Endodermal cell (in vitro differentiated cells): ENCODE measurements around the gene POTEF. TPM values are rescaled to one million over a fixed set of nuclear protein-coding genes. Genes with fewer than 3 reads are reported as not detected.
"Not testable (repeated sequence)": the region's sequence is repeated elsewhere in the genome, so short reads cannot be mapped to it uniquely, and the experiment has no call there.

Source experiments
- DNase-seq: peaks from one replicate; pipeline ENCODE4 v3.0.0-alpha.2; 2017
- H3K27ac ChIP-seq: 2 replicates; pipeline ENCODE4 v1.5.1; 2013; ENCODE audit warnings: mild to moderate bottlenecking, low read depth, low read length, moderate library complexity
- H3K27me3 ChIP-seq: 2 replicates; pipeline ENCODE4 v1.6.1; 2013; ENCODE audit warnings: mild to moderate bottlenecking, low read length, moderate library complexity; ENCODE audit not compliant: insufficient read depth, control insufficient read depth, poor library complexity, severe bottlenecking
- H3K36me3 ChIP-seq: 2 replicates; pipeline ENCODE4 v1.7.0; 2013; ENCODE audit warnings: mild to moderate bottlenecking, low read length, moderate library complexity; ENCODE audit not compliant: control insufficient read depth, insufficient read depth
- H3K4me1 ChIP-seq: one replicate; pipeline ENCODE4 v1.7.0; 2013; ENCODE audit warnings: low read length; ENCODE audit not compliant: control insufficient read depth, insufficient read depth
- H3K4me3 ChIP-seq: 2 replicates; pipeline ENCODE4 v1.5.1; 2013; ENCODE audit warnings: mild to moderate bottlenecking, low read length, moderate library complexity
- H3K9ac ChIP-seq: 2 replicates; pipeline ENCODE4 v1.6.1; 2013; ENCODE audit warnings: mild to moderate bottlenecking, low read length, moderate library complexity; ENCODE audit not compliant: poor library complexity, severe bottlenecking; ENCODE audit errors: extremely low read depth
- H3K9me3 ChIP-seq: 2 replicates; pipeline ENCODE4 v1.6.1; 2013; ENCODE audit warnings: mild to moderate bottlenecking, low read length, moderate library complexity; ENCODE audit not compliant: control insufficient read depth
- H3K27ac Mint-ChIP-seq: 2 replicates; pipeline ENCODE4 v1.8.0; 2020; ENCODE audit warnings: mixed read lengths
- H3K27me3 Mint-ChIP-seq: 2 replicates; pipeline ENCODE4 v1.8.0; 2021; ENCODE audit warnings: mild to moderate bottlenecking, mixed read lengths; ENCODE audit not compliant: insufficient read depth
- H3K36me3 Mint-ChIP-seq: 2 replicates; pipeline ENCODE4 v1.8.0; 2020; ENCODE audit warnings: low read depth, mixed read lengths
- H3K4me1 Mint-ChIP-seq: 2 replicates; pipeline ENCODE4 v1.8.0; 2020; ENCODE audit warnings: mixed read lengths
- H3K4me3 Mint-ChIP-seq: 2 replicates; pipeline ENCODE4 v1.8.0; 2020; ENCODE audit warnings: mild to moderate bottlenecking, moderate library complexity, mixed read lengths
- H3K9me3 Mint-ChIP-seq: 2 replicates; pipeline ENCODE4 v1.8.0; 2020; ENCODE audit warnings: mild to moderate bottlenecking, mixed read lengths
- CTCF ChIP-seq: fragments of 200-600 bp; sonication (generic); conservative IDR thresholded peaks from 2 replicates; pipeline ENCODE4 v1.5.0; 2021; ENCODE audit warnings: antibody characterized with exemption, mild to moderate bottlenecking
- WGBS, 2 experiments: methylation state at CpG; one replicate each; pipeline versions ENCODE4 v1.1.5 to v1.1.7; 2013; ENCODE audit warnings: missing lambda C conversion rate in 2 of 2, mixed read lengths in 1 of 2; ENCODE audit not compliant: insufficient coverage in 1 of 2, insufficient read length in 1 of 2; 5-methylcytosine and 5-hydroxymethylcytosine counted together
- total RNA-seq, 2 donors: library from RNA; stranded (reverse); fragmentation: NEBNext Ultra II Directional in 1 of 2; extraction: Animal tissue kit (Norgen Biotek cat#: 25700) in 1 of 2; gene quantifications; 2 replicates in 1 of 2; 3 replicates in 1 of 2; pipeline ENCODE4 v1.2.1, GENCODE V29; 2021

The POTEF gene
- total RNA-seq, 2 donors from 2014 or later, result 0.18 to 12.7 TPM

GRCh38 chr2:130155956-130156623, 27.1 kb upstream of the POTEF start:
- H3K9me3 Mint-ChIP-seq, H3K9me3 ChIP-seq, H3K9ac ChIP-seq, H3K4me1 ChIP-seq, H3K27me3 Mint-ChIP-seq, H3K4me3 ChIP-seq, H3K27me3 ChIP-seq, H3K4me3 Mint-ChIP-seq, H3K27ac ChIP-seq, H3K4me1 Mint-ChIP-seq: not testable (repeated sequence)
- H3K36me3 Mint-ChIP-seq, result peaks cover 26% of the 10 kb centered on the region
- peaks cover 10% of the 10 kb centered on the region for H3K36me3 ChIP-seq
- peak; percentile 87 for DNase-seq
- 84 to 93% methylated on average over 3 to 16 of the region's 16 CpGs for WGBS, 2 experiments
- H3K27ac Mint-ChIP-seq, result peak overlapping the region; percentile 74
- TF ChIP-seq CTCF, result peak; percentile 83

DNA sequence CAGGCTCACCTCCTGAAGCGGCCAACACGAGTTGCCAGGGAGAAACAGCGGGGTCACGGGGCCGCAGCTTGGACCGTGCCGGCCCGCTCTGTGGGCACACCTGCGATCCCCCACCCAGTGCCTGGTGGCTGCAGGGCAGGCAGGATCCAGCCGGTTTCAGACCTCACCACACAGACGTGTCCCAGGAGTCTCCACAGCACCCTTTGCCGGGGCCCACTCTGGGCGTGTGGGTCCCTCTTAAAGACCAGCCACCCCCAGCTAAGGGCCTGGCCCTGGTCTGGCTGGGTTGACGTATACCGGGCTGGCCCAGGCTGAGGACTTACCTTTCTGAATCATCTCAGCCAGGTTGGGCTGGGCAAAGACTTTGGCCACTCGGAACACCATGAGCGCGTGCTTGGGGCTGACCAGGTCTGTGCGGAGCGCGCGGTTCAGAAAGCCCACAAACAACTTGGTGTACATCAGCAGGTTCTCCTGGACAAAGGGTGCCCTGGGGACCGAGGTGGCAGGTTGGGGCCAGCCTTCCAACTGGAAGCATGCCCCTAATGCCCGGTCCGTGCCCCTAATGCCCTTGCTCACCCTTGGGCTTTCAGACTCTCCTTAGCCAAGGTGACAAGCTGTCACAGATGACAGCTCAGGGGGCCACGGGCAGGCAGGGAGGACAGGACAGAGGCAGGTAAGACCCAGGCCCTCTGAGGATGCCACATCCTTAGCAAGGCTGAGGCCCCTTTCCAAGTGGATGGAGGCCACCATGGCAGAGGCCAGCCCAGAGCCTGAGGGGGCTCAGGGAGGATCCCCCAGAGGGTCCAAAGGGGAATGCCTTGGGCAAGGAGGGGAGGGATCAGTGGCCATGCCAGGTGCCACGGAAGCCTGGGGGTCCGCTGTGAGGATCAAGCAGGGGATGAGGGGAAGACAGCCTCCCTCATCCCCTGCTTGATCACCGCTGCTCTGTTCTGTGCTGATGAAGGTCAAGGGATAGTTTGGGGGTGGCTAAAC, 26.0 kb upstream of the POTEF start:
- Mint-ChIP-seq H3K9me3 (no peaks in the 10 kb centered on the region), H3K27me3 (no peaks in the 10 kb centered on the region), H3K4me1 (no peaks in the 10 kb centered on the region), H3K4me3 (no peak overlapping the region), H3K36me3 (peaks cover 22% of the 10 kb centered on the region), H3K27ac (peak overlapping the region; percentile 55)
- Histone ChIP-seq H3K4me3 (no peak overlapping the region), H3K9ac (no peak overlapping the region), H3K36me3 (peaks cover 10% of the 10 kb centered on the region), H3K9me3 (no peaks in the 10 kb centered on the region), H3K27ac (no peak overlapping the region), H3K27me3 (no peaks in the 10 kb centered on the region), H3K4me1 (no peaks in the 10 kb centered on the region)
- WGBS, 2 experiments, result 93 to 95% methylated on average over 16 to 29 of the region's 29 CpGs
- no peak for DNase-seq
- TF ChIP-seq CTCF, result no peak

- WGBS, 2 experiments, result 83 to 100% methylated on average over 2 to 7 of the region's 8 CpGs
- peaks cover 18% of the 10 kb centered on the region for H3K36me3 Mint-ChIP-seq
- H3K9me3 Mint-ChIP-seq, H3K27ac Mint-ChIP-seq, DNase-seq, H3K27ac ChIP-seq, H3K27me3 ChIP-seq, H3K4me3 Mint-ChIP-seq, H3K27me3 Mint-ChIP-seq, H3K4me1 Mint-ChIP-seq, H3K4me3 ChIP-seq, H3K4me1 ChIP-seq, H3K9me3 ChIP-seq, H3K9ac ChIP-seq: not testable (repeated sequence)
- H3K36me3 ChIP-seq, result peaks cover 10% of the 10 kb centered on the region
These were observed 25.4 kb upstream of the POTEF start for GRCh38 chr2:130154423-130154770.

DNA sequence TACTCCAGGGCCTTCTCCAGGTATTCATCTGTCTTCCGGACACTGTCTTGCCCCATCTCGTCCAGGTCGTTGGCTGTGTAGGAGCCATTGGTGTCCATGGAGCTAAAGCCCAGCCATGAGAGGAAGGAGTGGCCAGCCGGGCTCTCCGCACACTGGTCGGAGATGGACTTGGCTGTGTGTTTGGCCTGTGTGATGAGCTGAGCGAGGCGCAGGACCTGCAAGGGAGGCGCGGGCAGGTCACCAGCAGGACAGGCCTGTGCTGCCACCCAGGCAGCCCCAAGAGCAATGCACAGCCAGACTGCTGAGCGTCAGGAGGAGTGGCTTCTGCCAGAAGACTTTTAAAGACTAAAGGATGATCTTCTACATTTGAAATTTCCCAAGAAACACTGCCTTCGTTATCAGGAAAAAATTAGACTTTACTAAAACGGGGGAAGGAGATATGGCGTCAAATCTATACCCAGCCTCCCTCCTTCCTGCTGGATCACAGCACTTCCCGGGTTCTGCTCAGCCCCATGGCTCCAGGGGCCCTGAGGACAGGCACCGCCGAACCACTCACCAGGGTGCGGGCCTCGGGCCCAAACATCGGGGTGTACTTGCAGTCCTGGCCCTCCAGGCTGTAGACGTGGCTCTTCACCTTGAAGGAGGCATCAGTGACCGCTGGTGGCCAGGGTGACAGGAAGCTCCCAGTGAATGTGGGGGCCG, 24.9 kb upstream of the POTEF start:
- not testable (repeated sequence) for H3K4me3 ChIP-seq, H3K9ac ChIP-seq, H3K9me3 Mint-ChIP-seq, H3K27ac ChIP-seq, DNase-seq, H3K27me3 Mint-ChIP-seq, H3K4me3 Mint-ChIP-seq, H3K9me3 ChIP-seq, H3K4me1 Mint-ChIP-seq, H3K4me1 ChIP-seq, H3K27me3 ChIP-seq, H3K27ac Mint-ChIP-seq
- peaks cover 10% of the 10 kb centered on the region for H3K36me3 ChIP-seq
- H3K36me3 Mint-ChIP-seq, result peaks cover 17% of the 10 kb centered on the region
- WGBS, 2 experiments, result 98 to 100% methylated on average over 4 to 20 of the region's 23 CpGs
